SK-N-MC (cell line): ENCODE results near the gene AJAP1.

Experiments
- EZH2 ChIP-seq: fragments of 200-600 bp; sonication (generic); IDR thresholded peaks from one replicate; pipeline ENCODE4 v1.6.1; 2017; ENCODE audit warnings: antibody characterized with exemption
- FOXP2 ChIP-seq: optimal IDR thresholded peaks from 2 replicates; pipeline ENCODE3; 2011; ENCODE audit warnings: mild to moderate bottlenecking, moderate library complexity; ENCODE audit not compliant: insufficient read depth; ENCODE audit errors: extremely low read length, control extremely low read depth
- POLR2AphosphoS5 ChIP-seq: IDR thresholded peaks from 2 replicates; pipeline ENCODE4 v1.6.1; 2012; ENCODE audit warnings: mild to moderate bottlenecking, low read depth, low read length, borderline replicate concordance

DNA sequence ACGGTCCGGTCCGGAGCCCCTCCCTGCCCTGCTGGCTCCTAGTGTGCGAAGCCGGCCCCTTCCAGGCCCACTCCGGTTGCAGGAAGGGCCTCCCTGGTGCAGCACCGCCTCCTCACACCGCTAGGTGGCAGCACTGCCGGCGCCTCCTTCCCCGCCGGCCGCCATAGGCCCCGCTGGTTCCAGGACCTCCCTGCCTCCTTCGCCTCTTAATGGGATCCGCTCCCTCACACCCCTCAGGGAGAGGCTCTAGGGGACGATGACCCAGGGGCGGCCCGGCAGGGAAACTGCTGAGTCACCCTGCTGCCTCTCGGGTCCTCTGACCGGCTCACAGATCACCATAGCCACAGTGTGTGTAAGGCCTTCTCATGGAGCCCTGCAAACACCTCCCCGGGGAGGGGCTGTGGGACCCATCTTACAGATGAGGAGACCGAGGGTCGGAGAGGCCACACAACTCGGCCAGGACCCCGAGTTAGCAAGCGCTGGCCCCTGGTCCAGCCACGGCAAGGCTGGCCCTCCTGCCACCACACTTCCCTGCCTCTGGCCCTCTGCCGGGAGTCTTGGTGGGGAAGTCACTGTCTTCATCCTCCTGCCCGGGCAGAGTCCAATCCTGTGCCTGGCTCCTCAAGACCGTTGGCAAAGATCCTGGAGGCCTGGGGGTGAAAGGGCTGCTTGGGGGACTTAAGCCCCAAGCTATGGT lies 1.6 kb upstream of the AJAP1 start:
- TF ChIP-seq POLR2AphosphoS5 (no peak), EZH2 (no peak), FOXP2 (no peak)
